A172 (cell line): ENCODE measurements around the gene ACKR4. TPM values are rescaled to one million over a fixed set of nuclear protein-coding genes. Genes with fewer than 3 reads are reported as not detected.

Source experiments
- DNase-seq: peaks from one replicate; pipeline ENCODE4 v3.0.0-alpha.2; 2015; ENCODE audit warnings: low spot score
- total RNA-seq: library from RNA; depleted of rRNA; stranded (reverse); fragments of >200 nt; shearing (Covaris generic); gene quantifications from 2 replicates; pipeline ENCODE4 v1.2.3, GENCODE V29; 2014; rRNA removed

ACKR4 gene
- total RNA-seq, 1 experiment from 2014 or later: not detected

DNA sequence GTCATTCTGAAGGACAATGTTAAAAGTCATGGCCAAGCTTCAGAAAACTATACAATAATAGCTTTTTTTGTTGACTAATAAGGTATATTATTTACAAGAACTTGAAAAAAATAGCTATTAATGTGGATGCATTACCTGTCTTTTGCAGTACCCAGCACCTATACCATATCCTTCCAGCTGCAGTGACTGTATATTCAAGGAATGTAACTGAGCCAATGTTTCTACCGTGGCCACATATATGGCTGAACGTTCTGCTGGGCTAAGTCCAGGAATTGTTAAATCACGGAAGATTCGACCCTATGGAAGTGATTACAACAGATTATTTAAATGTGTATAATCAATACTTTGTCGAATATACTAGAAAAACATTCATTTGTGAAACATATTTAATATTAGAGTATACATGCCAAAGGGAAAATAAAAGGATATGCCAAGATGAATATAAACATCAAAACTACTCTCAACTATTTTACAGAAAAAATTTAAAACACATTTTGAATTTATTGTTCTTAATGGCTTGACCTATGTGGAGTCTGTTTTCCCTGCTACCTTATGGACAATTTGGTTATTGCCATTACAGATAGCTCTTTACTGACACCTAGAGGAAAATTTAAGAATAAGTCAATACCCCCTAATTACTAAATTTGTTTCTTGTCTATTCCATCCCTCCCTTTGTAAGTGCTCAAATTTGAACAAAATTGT, 44.9 kb downstream of the ACKR4 start:
- peak; percentile 62 for DNase-seq

DNA sequence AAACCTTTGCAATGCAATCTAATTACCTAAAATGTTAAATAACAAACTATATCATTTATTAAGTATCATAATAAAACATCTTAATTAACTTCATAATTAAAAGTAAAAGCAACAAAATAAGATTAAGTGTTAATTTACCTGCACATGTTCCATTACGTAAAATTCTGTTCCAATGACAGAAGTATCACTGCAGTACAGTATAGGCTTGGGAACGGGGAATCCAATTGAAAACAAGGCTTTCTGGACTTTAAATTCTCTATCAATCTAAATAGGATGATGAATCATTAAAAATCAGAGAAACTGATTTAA, 45.4 kb downstream of the ACKR4 start:
- DNase-seq: no peak

DNA sequence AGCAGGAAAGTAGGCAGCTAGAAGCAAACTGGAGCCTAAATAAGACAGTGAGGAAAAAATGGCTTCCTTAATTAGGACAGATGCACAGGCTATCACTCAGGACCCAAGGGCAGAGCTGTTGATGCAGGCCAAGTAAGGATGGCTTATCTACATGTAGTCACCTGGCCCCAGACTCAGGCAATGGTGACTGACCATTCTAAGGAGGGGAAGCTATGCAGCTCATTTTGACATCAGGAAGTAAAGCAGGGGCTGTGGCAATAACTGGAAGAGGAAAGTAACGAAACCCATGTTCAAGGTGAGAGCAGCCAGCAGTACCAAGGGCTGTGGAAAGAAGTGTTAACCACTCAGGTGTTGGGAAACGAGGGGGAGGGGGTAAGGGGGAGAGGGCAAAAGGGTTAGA, 46.3 kb downstream of the ACKR4 start:
- no peak for DNase-seq

DNA sequence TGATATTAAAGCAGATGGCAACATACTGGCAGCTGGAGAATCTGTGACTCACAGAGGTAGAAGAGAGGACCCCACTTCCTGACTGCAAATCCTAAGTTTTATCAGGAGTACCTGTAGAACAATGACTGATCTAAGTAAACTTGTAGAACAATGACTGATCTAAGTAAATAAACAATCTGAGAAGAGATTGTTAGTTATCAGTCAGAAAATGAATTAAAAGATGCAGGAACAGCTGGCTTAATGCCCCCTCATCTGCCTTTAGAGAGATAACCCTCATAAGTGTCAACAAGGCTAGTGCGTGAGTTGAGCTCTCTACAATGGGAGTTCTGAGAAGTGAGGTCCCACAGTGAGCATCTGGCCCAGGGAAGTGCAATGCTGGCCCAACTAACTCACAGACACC, 48.0 kb downstream of the ACKR4 start:
- DNase-seq: no peak

DNA sequence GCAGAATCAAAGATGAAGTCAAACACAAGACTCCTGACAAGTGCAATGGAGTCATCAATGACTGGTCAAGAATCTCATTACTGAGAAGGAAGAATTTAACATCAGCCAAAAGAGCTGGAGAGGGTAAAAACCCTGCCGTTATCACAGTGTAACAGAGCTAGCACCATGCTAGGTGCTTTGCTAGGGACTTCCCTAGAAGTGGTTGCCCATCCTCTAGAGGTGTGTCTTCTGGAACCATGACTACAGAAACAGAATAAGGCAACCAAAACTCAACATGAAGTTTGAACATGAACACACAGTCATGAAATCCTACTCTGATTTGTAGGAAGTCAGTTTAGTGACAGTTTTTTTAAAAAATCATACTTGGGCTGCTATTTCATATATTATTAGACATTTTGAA, 53.1 kb downstream of the ACKR4 start:
- no peak for DNase-seq

Other genes with a start within 250 kb of the ACKR4 start
- 59.1 and 68.7 TPM in 2 replicates for gene DNAJC13, start 179.8 kb upstream of the ACKR4 start, total RNA-seq
- 10.9 and 17.7 TPM in 2 replicates for gene ACAD11, start 62.5 kb downstream of the ACKR4 start, total RNA-seq
- 40.1 and 56.6 TPM in 2 replicates for gene UBA5, start 63.1 kb downstream of the ACKR4 start, total RNA-seq
- gene NPHP3, start 125.1 kb downstream of the ACKR4 start, total RNA-seq: 23.9 and 29.8 TPM in 2 replicates